Vagina (tissue), 2 donors: ENCODE measurements around the gene FBP1. TPM values are rescaled to one million over a fixed set of nuclear protein-coding genes. Genes with fewer than 3 reads are reported as not detected.

Experiments used
- DNase-seq, 2 donors: peaks; one replicate each; pipeline ENCODE4 v3.0.0-alpha.2; 2017; ENCODE audit errors: extremely low spot score in 2 of 2
- H3K27ac ChIP-seq: fragments of 200-600 bp; sonication (generic); one replicate; pipeline ENCODE4 v1.5.1; 2019
- H3K27me3 ChIP-seq: fragments of 200-600 bp; sonication (generic); one replicate; pipeline ENCODE4 v1.5.1; 2019
- H3K36me3 ChIP-seq, 2 donors: fragments of 200-600 bp; sonication (generic); one replicate each; pipeline ENCODE4 v1.5.1; 2017 to 2019
- H3K4me1 ChIP-seq: fragments of 200-600 bp; sonication (generic); one replicate; pipeline ENCODE4 v1.5.1; 2019
- H3K4me3 ChIP-seq, 2 donors: fragments of 200-600 bp; sonication (generic); 1 replicate in 1 of 2; 2 replicates in 1 of 2; pipeline ENCODE4 v1.5.1; 2016 to 2019
- H3K9me3 ChIP-seq: fragments of 200-600 bp; sonication (generic); one replicate; pipeline ENCODE4 v1.5.1; 2019
- POLR2A ChIP-seq, 2 donors: fragments of 450-650 bp; IDR thresholded peaks; one replicate each; pipeline ENCODE4 v1.6.1; 2017; ENCODE audit warnings: antibody characterized with exemption in 2 of 2, mild to moderate bottlenecking in 2 of 2, moderate library complexity in 2 of 2
- POLR2AphosphoS5 ChIP-seq, 2 donors: sonication (generic); formaldehyde crosslinking; IDR thresholded peaks; one replicate each; pipeline ENCODE4 v1.9.0; 2017; ENCODE audit warnings: antibody characterized with exemption in 2 of 2, mild to moderate bottlenecking in 2 of 2, low read depth in 1 of 2; ENCODE audit not compliant: insufficient read depth in 1 of 2
- intact Hi-C: fragments of 100-400 bp; cut with DNase I; formaldehyde crosslinking; loops from one replicate; pipeline ENCODE4 v1.15.1; 2023
- total RNA-seq: library from RNA; depleted of rRNA; stranded (reverse); fragments of >200 nt; gene quantifications from one replicate; pipeline ENCODE4 v1.2.3, GENCODE V29; 2016
- TF ChIP-seq, protein P1 (sequence below), 3 experiments: fragments of 450-650 bp in 2 of 3; fragments of 200-600 bp in 1 of 3; sonication (generic) in 1 of 3; IDR thresholded peaks; one replicate each; pipeline ENCODE4 v1.5.1; 2017 to 2019; ENCODE audit warnings: antibody characterized with exemption in 3 of 3, mild to moderate bottlenecking in 2 of 3, moderate library complexity in 2 of 3

The FBP1 gene
- total RNA-seq, 1 donor from 2014 or later: 1.7 TPM

- no peaks in the 10 kb centered on the region for H3K27me3 ChIP-seq
- intact Hi-C loops: no loop called here
- no peaks in the 10 kb centered on the region for H3K36me3 ChIP-seq
- no peak for DNase-seq
- TF ChIP-seq, protein P1, sequence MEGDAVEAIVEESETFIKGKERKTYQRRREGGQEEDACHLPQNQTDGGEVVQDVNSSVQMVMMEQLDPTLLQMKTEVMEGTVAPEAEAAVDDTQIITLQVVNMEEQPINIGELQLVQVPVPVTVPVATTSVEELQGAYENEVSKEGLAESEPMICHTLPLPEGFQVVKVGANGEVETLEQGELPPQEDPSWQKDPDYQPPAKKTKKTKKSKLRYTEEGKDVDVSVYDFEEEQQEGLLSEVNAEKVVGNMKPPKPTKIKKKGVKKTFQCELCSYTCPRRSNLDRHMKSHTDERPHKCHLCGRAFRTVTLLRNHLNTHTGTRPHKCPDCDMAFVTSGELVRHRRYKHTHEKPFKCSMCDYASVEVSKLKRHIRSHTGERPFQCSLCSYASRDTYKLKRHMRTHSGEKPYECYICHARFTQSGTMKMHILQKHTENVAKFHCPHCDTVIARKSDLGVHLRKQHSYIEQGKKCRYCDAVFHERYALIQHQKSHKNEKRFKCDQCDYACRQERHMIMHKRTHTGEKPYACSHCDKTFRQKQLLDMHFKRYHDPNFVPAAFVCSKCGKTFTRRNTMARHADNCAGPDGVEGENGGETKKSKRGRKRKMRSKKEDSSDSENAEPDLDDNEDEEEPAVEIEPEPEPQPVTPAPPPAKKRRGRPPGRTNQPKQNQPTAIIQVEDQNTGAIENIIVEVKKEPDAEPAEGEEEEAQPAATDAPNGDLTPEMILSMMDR (IDR thresholded peaks at IDR 0.05): no peak
- TF ChIP-seq POLR2AphosphoS5 (IDR thresholded peaks at IDR 0.05; ENCODE audit: insufficient read depth in 1 of 2, low read depth in 1 of 2): no peak
- TF ChIP-seq POLR2A (IDR thresholded peaks at IDR 0.05): no peak
- H3K4me3 ChIP-seq: no peak overlapping the region
- peaks cover 5% of the 10 kb centered on the region for H3K4me1 ChIP-seq
- no peaks in the 10 kb centered on the region for H3K9me3 ChIP-seq
- no peak overlapping the region for H3K27ac ChIP-seq
These were observed 14.7 kb downstream of the FBP1 start for GRCh38 chr9:94624629-94625028.

DNA sequence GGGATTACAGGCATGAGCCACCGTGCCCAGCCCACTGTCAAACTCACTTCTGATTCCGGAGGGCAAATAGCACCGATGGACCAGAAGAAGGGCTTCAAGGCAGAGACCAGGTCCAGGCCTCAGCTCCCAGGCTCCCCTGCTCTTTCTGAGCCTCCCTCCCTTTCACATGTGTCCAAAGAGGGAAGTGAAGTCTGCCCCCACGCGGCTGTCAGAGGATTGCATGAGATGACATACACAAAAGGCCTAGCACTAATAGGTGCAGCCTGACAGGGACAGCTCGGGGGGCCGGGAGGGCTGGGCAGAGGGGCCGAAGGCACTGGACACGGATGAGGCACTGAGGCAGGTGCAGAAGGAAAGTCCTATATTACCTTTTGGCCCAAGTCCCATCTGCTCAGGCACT is 16.1 kb downstream of the FBP1 start:
- intact Hi-C loops: no loop called here
- no peaks in the 10 kb centered on the region for H3K36me3 ChIP-seq
- H3K9me3 ChIP-seq: no peaks in the 10 kb centered on the region
- no peak overlapping the region for H3K27ac ChIP-seq
- TF ChIP-seq POLR2AphosphoS5 (IDR thresholded peaks at IDR 0.05; ENCODE audit: insufficient read depth in 1 of 2, low read depth in 1 of 2) (no peak), POLR2A (IDR thresholded peaks at IDR 0.05) (no peak)
- TF ChIP-seq, protein P1 (IDR thresholded peaks at IDR 0.05): no peak
- H3K4me3 ChIP-seq: no peak overlapping the region
- H3K27me3 ChIP-seq: no peaks in the 10 kb centered on the region
- H3K4me1 ChIP-seq: peaks cover 5% of the 10 kb centered on the region
- no peak for DNase-seq

- Histone ChIP-seq H3K36me3 (no peaks in the 10 kb centered on the region), H3K9me3 (no peaks in the 10 kb centered on the region), H3K4me1 (peaks cover 5% of the 10 kb centered on the region), H3K27ac (no peak overlapping the region), H3K4me3 (no peak overlapping the region), H3K27me3 (no peaks in the 10 kb centered on the region)
- TF ChIP-seq POLR2A (IDR thresholded peaks at IDR 0.05) (no peak), POLR2AphosphoS5 (IDR thresholded peaks at IDR 0.05; ENCODE audit: insufficient read depth in 1 of 2, low read depth in 1 of 2) (no peak)
- TF ChIP-seq, protein P1 (IDR thresholded peaks at IDR 0.05): no peak
- intact Hi-C loops: no loop called here
- DNase-seq: no peak
These were observed 17.1 kb downstream of the FBP1 start for GRCh38 chr9:94622087-94622800.

DNA sequence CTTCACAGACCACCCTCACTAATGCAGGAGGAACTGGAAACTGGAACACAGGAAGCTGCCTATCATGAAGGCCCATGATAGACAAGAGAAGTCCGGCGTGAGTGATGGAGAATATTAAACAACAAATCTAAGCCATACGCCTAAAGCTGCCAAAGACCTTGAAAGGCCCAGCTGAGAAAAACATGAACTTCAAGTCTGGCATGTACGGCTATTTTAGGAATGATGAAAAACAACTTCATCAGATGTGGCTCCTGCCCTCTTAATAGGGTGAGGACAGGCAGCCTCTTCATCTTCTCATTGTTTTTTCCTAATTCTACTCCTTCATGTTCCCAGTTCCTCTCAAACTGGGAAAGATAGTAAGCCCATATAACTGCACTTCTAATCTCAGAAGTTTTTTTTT is 20.3 kb downstream of the FBP1 start:
- no peaks in the 10 kb centered on the region for H3K27me3 ChIP-seq
- no peaks in the 10 kb centered on the region for H3K36me3 ChIP-seq
- no peaks in the 10 kb centered on the region for H3K9me3 ChIP-seq
- H3K4me1 ChIP-seq: no peaks in the 10 kb centered on the region
- no peak for DNase-seq
- intact Hi-C loops: no loop called here
- TF ChIP-seq POLR2A (IDR thresholded peaks at IDR 0.05) (no peak), POLR2AphosphoS5 (IDR thresholded peaks at IDR 0.05; ENCODE audit: insufficient read depth in 1 of 2, low read depth in 1 of 2) (no peak)
- TF ChIP-seq, protein P1 (IDR thresholded peaks at IDR 0.05): no peak
- H3K4me3 ChIP-seq: no peak overlapping the region
- H3K27ac ChIP-seq: no peak overlapping the region

DNA sequence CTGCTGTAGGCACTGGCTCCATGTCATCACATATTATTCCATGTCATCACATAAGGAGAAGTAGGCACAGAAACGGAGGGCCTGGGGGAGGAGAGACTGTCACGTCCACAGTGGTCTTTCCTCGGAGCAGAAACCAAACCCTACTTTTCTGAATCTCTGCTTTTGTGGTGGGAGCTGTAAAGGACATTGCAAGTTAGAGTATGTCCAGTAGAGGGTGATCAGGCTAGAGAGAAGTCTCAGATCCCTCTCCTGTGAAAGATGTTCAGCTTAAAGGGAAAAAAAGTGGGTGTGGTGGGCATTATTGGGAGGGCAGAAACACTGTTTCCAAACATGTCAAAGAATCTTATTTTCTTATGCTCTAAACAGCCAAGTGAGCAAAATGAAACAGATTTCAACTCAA is 26.3 kb downstream of the FBP1 start:
- no peak for DNase-seq
- Histone ChIP-seq H3K27me3 (no peaks in the 10 kb centered on the region), H3K4me1 (no peaks in the 10 kb centered on the region), H3K36me3 (no peaks in the 10 kb centered on the region), H3K4me3 (no peak overlapping the region), H3K9me3 (no peaks in the 10 kb centered on the region), H3K27ac (no peak overlapping the region)
- TF ChIP-seq POLR2A (IDR thresholded peaks at IDR 0.05): no peak
- TF ChIP-seq, protein P1 (IDR thresholded peaks at IDR 0.05): no peak
- TF ChIP-seq POLR2AphosphoS5 (IDR thresholded peaks at IDR 0.05; ENCODE audit: insufficient read depth in 1 of 2, low read depth in 1 of 2): no peak
- intact Hi-C loops: no loop called here
